ENCODE data around the gene BPIFA1. TPM values are rescaled to one million over a fixed set of nuclear protein-coding genes. Genes with fewer than 3 reads are reported as not detected.

The BPIFA1 gene
- total RNA-seq, 6 donors from 2014 or later = 0.26 to 61.8 (median 2.6) TPM

GRCh38 chr20:33278700-33279099 is 42.9 kb downstream of the BPIFA1 start:
- Histone ChIP-seq H3K9me3 (no peaks in the 10 kb centered on the region), H3K4me3 (no peak overlapping the region), H3K4me1 (no peaks in the 10 kb centered on the region), H3K27me3 (no peaks in the 10 kb centered on the region), H3K36me3 (no peaks in the 10 kb centered on the region), H3K27ac (no peak overlapping the region)
- WGBS, 2 donors = 83 to 84% methylated on average over 3 of the region's 3 CpGs
- DNase-seq (no peak), ATAC-seq (ENCODE audit: low FRiP score in 2 of 2) (no peak)
- TF ChIP-seq POLR2AphosphoS5 (IDR thresholded peaks at IDR 0.05) = no peak
- no peak for TF ChIP-seq EP300 (IDR thresholded peaks at IDR 0.05)
- no peak for TF ChIP-seq CTCF (IDR thresholded peaks at IDR 0.05)
- TF ChIP-seq POLR2A (IDR thresholded peaks at IDR 0.05) = no peak

DNA sequence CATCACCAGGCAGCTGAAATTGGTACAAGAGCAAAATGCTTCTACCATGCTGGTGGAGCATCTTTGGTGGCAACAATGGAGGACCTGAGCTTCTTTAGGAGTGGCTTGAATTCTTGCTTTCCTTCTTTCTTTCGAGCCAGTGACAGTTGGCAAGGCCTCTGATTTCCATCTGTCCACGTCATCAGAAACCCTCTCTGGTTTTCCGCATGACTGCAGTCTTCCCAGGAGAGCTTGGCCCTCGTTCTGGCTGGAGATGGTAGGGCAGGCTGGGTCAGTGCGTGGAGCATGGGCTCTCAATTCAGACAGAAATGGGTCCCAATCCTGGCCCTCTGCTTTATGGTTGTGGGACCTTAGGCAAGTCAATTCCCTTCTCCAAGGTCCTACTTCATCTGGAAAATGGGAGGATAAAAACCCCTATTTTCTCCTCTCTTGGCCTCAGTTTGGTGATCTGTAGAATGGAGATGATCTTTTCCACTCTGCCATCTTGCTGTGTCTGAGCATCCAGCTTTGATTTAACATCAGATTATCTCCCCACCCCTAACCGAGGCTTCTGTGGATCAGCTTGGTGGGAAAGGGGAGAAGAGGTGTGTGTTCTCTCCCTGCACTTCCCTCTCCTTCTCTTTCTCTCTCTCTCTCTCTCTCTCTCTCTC is 43.6 kb downstream of the BPIFA1 start:
- Histone ChIP-seq H3K36me3 (no peaks in the 10 kb centered on the region), H3K4me1 (no peaks in the 10 kb centered on the region), H3K27ac (no peak overlapping the region), H3K4me3 (no peak overlapping the region), H3K27me3 (no peaks in the 10 kb centered on the region), H3K9me3 (no peaks in the 10 kb centered on the region)
- 61 to 70% methylated on average over 6 of the region's 6 CpGs for WGBS, 2 donors
- TF ChIP-seq POLR2A (IDR thresholded peaks at IDR 0.05) = no peak
- TF ChIP-seq CTCF (IDR thresholded peaks at IDR 0.05) = no peak
- TF ChIP-seq POLR2AphosphoS5 (IDR thresholded peaks at IDR 0.05) = no peak
- no peak for TF ChIP-seq EP300 (IDR thresholded peaks at IDR 0.05)
- ATAC-seq (ENCODE audit: low FRiP score in 2 of 2) (no peak), DNase-seq (no peak)

GRCh38 chr20:33280000-33280680 is 44.3 kb downstream of the BPIFA1 start:
- H3K27me3 ChIP-seq = no peaks in the 10 kb centered on the region
- no peaks in the 10 kb centered on the region for H3K4me1 ChIP-seq
- H3K36me3 ChIP-seq = no peaks in the 10 kb centered on the region
- H3K4me3 ChIP-seq = no peak overlapping the region
- DNase-seq = no peak
- TF ChIP-seq CTCF (IDR thresholded peaks at IDR 0.05) = no peak
- TF ChIP-seq EP300 (IDR thresholded peaks at IDR 0.05) = no peak
- TF ChIP-seq POLR2A (IDR thresholded peaks at IDR 0.05) = no peak
- no peak for TF ChIP-seq POLR2AphosphoS5 (IDR thresholded peaks at IDR 0.05)
- no peak overlapping the region for H3K27ac ChIP-seq
- WGBS, 2 donors = 73 to 92% methylated on average over 5 to 9 of the region's 9 CpGs
- H3K9me3 ChIP-seq = no peaks in the 10 kb centered on the region
- ATAC-seq (ENCODE audit: low FRiP score in 2 of 2) = no peak

DNA sequence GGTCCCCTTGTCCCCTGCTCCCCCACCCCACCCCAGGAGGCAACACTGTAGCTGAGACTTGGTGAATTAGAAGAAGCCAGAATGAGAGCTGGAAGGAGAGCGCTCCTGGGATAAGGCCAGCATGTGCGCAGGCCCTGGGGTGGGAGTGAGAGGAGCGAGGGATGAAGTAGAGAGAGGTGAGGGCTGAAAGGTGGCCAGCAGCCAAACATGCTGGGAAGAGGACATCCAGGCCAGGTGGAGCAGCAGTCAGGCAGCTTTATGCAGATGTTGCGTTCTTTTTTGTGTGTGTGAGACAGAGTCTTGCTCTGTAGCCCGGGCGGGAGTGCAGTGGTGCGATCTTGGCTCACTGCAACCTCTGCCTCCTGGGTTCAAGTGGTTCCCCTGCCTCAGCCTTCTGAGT is 45.0 kb downstream of the BPIFA1 start:
- no peaks in the 10 kb centered on the region for H3K27me3 ChIP-seq

More for the DNA sequence above, 45.0 kb downstream of the BPIFA1 start:
- no peak for DNase-seq
- TF ChIP-seq CTCF (IDR thresholded peaks at IDR 0.05) (no peak), EP300 (IDR thresholded peaks at IDR 0.05) (no peak), POLR2AphosphoS5 (IDR thresholded peaks at IDR 0.05) (no peak), POLR2A (IDR thresholded peaks at IDR 0.05) (no peak)
- no peak overlapping the region for H3K4me3 ChIP-seq
- no peaks in the 10 kb centered on the region for H3K9me3 ChIP-seq
- no peak overlapping the region for H3K27ac ChIP-seq
- ATAC-seq (ENCODE audit: low FRiP score in 2 of 2) = no peak
- no peaks in the 10 kb centered on the region for H3K4me1 ChIP-seq
- WGBS, 2 donors = 90 to 96% methylated on average over 7 of the region's 7 CpGs
- H3K36me3 ChIP-seq = no peaks in the 10 kb centered on the region
